Fibroblast of skin of right quadriceps (primary cell): ENCODE data around the gene RBMXL2.

Experiments
- DNase-seq: peaks from one replicate; pipeline ENCODE4 v3.0.0-alpha.2; 2013

Gene RBMXL2

DNA sequence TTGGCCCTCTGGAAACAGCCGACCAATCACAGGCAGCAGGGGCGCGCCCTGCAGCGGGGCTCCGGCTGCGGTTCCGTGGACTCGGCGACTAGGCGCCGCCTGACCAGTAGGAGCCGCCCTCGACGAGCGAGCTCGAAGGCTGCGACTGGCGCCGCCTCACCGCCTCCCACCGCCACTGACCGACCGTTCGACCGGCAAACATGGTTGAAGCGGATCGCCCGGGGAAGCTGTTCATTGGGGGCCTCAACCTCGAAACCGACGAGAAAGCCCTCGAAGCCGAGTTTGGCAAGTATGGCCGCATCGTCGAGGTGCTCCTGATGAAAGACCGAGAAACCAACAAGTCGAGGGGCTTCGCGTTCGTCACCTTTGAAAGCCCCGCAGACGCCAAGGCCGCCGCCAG, at the start of gene RBMXL2:
TSS of gene RBMXL2 (plus strand) at position 78 of the 400 bp plus-strand sequence. CDS start at position 201, 123 bp downstream.
- DNase-seq = no peak

GRCh38 chr11:7046474-7047175, 42.2 kb upstream of the RBMXL2 start:
- peak; percentile 5 for DNase-seq

- no peak for DNase-seq
Observed at GRCh38 chr11:7050191-7050590, 38.6 kb upstream of the RBMXL2 start.

GRCh38 chr11:7056828-7057513, 31.8 kb upstream of the RBMXL2 start:
- DNase-seq = no peak

GRCh38 chr11:7057641-7058040, 31.2 kb upstream of the RBMXL2 start:
- no peak for DNase-seq

DNA sequence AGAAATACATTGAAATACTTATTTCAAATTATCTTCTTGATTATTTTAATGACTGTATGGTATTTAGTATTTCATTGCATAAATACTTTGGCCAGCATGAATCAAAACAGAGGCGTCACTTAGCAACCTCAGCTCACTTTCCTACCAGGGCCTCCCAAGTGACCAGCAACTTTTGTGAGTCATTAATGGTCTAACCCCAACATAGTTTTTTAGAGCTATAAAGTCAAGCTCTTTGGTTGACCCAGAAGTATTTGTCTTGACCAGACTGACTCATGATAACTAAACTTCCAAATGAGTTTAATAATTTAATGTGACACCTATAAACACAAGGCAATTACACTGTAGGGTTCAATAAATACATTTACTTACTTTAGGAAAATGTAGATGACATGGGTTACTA, 27.9 kb upstream of the RBMXL2 start:
- DNase-seq = peak; percentile 10

DNA sequence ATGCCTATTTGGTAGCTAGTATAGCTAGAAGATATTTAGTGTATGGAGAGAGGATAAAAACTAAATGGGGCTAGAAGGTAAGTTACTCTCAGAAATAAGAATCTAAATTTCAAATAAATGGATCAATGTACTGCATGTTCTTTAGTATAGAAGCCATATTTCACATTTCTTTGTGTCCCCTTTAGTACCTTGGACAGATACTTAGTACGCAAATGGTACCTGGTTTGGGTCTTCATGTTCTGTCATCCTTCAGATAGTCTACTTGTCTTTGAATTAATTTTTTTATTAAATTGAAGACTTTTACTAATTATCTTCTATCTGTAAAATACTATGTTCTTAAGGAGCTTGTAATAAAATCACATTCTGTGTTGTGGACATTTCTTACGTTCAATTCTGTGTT, 26.3 kb upstream of the RBMXL2 start:
- DNase-seq = no peak

DNA sequence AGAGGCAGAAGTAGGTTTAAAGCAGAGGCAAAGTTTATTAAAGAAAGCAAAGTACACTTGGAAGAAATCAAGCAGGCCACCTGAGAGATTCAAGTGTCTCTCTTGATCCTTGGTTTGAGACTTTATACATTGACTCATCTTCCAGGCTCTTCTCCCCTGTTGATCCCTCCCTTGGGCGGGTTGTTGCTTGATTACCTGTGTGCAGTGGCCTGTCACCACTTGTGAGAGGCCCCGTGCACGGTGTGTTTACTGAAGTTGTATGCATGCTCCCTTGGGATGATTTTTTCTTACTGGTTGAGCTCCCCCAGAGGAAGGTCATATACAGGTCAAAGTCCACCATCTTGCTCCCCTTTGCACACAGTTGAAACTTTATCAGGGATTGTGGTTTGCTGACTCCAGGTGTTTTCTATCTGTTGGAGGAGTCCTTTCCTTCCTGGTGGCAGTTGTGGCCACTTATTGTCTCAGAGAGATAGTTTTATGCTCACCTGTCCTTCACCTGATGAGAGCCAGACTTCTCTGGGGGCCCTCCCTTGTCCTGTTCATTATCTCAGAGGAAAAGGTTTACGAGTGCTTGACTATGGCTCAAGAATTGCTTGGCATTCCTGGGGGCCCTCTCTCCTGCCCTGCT, 16.3 kb upstream of the RBMXL2 start:
- DNase-seq = no peak

GRCh38 chr11:7077101-7077500, 11.7 kb upstream of the RBMXL2 start:
- DNase-seq = no peak

DNA sequence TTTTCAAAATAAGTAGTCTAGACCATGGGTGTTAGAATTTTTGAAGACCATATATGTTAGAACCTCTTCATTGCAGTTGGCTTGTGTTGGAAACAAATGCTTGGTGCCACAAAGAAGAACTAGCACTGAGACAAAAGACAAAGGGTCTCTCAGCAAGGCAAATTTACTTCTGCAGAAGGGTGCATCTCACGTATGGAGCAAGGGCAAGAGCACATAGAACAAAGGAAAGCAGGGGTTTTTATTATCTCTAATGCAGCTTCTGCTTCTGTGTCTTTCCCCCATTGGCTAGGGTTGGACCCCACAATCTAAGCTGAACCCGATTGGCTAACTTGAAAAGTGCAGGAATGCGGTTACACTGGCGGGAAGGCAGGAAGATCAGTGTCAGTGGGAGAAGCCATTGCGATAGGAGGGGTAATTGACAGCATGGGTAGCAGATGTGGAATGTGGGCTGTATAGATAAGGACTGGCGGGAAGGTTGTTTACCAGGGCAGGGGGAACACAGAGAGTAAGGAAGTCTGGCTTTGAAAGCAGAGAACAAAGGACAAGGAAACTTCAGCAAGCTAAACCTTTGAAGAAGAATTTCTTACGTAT, 9.2 kb upstream of the RBMXL2 start:
- no peak for DNase-seq

GRCh38 chr11:7080900-7081299, 7.9 kb upstream of the RBMXL2 start:
- no peak for DNase-seq

DNA sequence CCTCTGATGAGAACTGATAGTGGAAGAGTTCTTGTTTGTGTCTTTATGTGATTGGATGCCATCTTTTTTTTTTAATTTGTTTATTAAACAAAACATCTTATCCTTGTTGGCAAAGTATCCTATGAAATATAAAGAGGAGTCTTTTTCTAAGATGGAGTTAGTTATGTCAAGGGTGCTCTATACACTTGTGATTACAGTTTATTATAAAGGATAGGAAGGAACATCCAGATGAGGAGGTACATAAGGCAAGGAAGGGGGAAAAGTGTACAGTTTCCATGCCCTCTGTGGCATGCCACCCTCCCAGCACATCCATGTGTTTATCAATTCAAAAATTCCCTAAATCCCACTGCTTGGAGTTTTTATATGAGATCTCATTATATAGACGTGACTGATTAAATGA, 7.4 kb upstream of the RBMXL2 start:
- DNase-seq = no peak

DNA sequence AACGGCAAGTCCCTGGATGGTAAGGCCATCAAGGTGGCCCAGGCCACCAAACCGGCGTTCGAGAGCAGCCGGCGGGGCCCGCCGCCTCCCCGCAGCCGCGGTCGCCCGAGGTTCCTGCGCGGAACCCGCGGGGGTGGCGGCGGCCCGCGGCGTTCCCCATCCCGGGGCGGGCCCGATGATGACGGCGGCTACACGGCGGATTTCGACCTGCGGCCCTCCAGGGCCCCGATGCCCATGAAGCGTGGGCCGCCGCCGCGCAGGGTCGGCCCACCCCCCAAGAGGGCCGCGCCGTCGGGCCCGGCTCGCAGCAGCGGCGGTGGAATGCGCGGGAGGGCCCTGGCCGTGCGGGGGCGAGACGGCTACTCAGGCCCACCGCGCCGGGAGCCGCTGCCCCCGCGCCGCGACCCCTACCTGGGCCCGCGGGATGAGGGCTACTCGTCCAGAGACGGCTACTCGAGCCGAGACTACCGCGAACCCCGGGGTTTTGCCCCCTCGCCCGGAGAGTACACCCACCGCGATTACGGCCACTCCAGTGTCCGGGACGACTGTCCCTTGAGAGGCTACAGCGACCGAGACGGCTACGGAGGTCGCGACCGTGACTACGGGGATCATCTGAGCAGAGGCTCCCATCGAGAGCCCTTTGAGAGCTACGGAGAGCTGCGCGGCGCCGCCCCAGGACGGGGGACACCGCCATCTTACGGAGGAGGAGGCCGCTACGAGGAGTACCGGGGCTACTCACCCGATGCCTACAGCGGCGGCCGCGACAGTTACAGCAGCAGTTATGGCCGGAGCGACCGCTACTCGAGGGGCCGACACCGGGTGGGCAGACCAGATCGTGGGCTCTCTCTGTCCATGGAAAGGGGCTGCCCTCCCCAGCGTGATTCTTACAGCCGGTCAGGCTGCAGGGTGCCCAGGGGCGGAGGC, 792 bp downstream of the RBMXL2 start:
- DNase-seq = no peak

DNA sequence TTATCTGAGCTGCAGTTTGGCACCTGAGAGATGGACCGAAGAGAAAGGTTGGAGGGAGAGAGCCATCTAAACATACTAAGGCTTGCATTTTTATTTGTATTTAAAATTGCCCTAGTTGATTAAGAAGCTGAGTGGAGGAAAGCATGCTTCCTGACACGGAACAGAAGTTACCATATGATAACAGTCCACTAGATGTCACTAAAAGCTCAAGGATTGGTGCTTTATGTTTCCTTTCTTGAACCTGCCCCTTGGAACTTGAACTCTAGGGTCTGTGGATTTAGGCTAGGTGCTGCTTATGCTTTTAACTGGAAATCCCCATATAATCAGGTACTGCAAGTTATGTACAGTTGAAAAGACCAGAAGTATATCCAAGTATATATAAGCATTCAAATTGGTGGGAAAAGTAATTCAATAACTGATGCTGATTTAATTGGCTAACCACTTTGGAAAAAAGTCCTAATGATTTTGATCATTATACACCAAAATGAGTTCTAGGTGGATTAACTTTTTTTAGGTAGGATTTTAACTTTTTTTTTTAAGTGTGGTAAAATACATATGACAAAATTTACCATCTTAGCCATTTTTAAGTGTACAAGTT, 9.5 kb downstream of the RBMXL2 start:
- DNase-seq = peak; percentile 34

DNA sequence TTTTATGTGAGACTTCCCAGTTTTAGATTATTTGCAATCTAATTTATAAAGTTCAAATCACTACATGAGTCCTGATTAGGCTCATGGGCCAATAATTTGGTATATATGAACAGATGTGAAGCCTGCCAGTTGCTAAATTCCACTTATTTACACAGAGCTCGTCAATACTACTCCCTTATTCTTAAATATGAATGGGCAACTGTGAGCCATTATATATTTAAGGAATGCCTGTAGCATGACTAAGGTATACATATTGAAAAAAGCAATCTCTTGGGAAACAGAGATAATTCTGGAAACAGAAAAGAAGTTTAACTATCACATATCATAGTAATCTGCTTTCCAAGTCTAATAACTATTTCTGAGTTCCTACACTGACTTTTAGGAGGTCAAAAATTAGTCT, 27.0 kb downstream of the RBMXL2 start:
- DNase-seq = peak; percentile 32

DNA sequence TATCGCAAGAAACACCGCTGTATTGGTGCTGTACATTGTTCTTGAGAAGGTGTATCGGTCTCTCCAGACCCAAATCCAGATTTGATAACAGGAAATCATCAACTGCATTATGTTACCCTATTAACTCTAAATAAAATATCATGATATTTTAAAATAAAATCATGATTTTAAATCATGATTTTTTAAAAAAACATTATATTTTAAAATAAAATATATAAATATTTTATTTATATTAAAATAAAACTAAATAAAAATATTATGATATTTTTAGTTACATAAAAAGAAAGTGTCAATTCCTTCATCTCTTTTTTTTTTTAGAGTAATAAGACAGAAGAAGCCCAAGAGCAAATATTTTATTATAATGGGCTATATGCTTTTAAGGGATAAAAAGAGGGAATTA, 27.6 kb downstream of the RBMXL2 start:
- no peak for DNase-seq

DNA sequence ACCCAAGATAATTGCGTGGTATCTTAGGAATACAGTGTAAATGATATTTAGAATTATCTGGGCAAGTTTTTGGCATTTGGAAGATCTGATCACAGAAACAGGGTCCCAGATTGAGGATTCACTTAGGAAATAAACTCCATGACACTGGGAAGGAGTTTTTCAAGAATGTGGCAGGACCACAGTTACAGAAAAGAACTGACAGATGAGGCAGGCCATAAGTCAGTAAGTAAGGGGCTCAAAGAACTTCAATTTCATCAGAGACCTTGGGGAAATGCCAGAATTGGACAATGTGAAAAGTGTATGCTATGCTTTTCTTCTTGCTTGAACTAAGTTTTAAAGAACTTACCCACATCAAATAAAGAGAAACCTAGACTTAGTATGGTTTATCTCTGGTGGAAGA, 49.3 kb downstream of the RBMXL2 start:
- DNase-seq = no peak
